Right hindlimb (tissue), 1 donor: Measurements from ENCODE around the gene CAMK2D.

Experiments used
- DNase-seq: peaks from one replicate; pipeline ENCODE4 v3.0.0-alpha.2; 2018

CAMK2D gene

DNA sequence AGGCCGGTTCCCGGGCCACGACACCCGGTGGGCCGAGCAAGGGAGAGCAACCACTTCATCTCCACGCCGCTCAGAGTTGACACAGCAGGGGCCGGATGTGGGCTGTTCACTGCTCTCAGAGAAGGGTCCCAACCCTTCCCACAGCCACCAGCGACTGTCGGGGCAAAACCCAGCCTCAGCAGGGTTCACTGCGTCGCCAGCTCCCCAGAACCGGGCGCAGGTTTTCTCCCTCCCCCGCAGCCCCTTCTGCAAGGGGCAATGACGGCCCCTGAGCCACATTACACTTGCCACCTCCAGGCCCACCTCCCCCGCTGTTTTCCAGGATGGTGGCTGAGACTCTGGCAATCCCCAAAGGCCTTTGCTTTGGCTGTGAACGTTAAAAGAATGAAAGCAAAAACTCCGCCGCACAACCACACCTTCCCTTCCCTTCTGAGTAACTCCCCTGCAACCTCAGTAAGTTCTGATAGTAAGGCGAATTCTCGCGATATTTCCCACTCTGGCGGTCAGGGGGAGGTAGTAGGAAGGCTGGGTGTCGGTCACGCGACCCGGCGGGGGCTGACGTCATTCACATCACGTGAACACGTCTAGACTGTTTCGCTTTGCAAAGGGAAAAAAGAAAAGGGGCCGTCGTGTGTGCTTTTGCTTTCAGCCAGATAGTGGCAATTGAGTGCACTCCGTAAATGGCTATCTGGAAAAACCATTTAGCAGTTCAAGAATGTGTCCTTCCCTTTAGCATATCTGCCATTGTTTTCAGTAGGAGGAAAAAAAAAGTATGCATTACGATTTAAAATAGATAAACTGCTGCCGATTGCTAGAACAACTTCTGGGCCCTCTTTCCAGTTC is 869 bp upstream of the CAMK2D start:
- peak; percentile 99 for DNase-seq

DNA sequence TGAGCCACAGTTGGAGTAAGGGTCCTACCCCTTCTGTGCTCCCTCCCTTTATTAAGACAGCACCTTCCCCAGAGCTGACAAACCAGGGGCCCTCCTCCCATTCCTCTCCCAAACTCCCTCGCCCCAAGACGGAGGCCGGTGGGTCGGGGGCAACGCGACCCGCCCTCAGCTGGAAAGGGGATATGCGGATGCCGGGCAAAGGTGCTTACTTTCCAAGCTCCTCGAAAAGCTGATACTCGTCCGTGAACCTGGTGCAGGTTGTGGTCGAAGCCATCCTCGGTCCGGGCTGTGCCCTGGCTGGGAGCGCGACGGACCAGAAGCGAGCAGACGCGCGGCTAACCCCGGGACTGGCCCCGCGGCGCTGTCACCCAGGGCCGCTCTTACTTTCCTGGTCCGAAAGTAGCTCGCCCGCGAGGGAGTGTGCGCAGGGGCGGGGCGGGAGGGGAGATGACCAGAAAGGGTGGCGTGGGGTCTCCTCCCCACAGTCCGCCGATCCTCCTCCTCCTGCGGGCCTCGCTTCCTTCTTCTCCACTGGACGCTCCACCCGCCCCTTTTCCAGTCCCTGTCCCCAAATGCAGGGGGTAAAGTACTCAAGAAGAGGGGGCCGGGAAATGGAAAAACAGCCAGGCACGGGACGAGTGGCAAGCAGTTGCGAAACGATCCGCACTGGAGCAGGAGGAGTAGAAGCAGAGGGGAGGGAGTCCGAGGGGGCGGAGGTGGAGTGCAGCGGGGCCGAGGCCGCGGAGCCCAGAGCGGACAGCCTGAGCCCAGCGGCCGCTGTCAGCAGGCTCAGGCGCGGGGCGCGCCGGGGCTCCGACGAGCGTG is 531 bp downstream of the CAMK2D start:
- peak; percentile 86 for DNase-seq

DNA sequence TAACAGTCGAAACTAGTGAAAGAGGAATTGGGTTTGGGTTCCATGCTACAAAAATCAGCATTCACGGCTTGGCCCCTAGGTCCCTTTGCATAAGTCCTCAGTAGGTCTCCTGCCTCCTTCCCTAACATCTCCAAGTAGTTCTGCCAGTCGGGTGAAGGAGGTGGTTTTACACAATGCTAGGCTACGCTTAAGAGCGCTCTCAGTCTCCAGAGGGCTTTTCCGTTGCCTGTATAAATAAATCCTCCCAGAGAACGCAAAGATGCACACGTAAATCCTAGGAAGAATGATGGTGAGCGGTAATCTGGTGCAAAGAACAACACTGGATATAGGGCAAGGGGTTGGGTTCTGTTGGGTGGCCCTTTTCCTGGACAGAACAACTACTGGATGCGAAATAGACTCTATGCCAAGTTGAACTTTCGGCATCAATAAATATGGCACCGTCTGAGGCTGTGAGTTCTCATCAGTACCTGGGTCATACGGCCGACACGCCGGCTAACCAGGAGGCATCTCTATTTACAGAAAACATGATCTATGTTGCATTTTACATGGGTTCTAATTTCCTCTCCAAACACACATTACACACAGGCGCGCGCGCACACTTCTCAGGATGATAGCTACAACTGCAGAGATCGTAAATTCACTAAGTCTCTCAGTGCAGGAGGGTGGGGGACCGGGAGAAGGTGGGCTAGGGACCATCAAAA is 1.3 kb downstream of the CAMK2D start:
- DNase-seq, result peak; percentile 59

DNA sequence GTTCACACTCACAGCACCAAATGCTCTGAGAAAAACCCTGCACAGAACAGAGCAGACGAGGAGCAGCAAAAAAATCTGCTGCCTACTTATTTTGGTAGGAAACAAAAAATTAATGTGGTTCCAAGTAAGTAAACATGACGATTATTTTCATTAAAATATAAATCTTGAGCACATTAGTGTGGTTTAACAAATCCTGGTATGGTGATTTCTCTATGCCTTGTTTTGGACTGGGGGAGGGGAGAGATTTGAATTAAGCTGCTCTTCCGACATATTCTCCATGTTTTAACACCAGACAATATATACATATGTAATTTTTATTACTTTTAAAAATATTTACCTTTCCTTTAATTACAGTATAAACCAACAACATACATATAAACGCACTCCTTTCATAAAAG is 1.8 kb downstream of the CAMK2D start:
- DNase-seq, result no peak

DNA sequence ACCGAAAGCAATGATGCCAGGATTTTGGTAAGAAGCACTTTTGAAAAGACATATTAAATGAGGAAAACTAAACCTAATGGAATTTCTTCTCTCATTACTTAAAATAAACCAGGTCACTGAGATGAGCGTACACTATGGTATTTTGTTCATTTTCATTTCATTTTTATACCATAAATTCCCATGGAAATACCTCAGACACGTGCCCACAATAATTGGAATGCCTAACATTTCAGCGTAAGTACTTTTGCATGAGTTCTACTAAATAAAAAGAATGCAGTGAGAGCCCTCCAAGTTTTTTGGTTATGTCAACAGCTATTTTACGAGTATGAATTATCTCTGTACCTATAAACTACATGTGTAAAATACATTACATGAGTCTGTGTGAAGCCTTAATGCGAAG is 3.2 kb downstream of the CAMK2D start:
- DNase-seq, result no peak

DNA sequence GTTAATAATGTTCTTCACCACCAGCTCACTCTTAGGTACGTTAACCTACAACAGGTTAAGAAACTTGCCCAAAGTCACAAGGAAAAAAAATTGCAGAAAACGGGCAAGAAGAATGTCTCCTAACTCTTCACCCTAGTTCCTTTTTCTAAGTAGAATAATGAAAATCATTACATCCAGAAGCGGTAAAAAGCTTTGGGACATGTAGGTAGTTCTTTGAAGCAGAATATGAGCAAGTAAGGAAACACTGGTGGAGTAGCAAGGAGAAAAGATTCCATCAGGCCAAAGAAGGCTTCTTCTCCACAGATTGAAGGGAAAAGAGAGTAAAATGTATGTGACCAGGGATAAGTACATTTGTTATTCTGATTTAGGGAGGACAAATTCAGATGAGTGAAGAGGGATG is 4.1 kb downstream of the CAMK2D start:
- DNase-seq, result no peak

DNA sequence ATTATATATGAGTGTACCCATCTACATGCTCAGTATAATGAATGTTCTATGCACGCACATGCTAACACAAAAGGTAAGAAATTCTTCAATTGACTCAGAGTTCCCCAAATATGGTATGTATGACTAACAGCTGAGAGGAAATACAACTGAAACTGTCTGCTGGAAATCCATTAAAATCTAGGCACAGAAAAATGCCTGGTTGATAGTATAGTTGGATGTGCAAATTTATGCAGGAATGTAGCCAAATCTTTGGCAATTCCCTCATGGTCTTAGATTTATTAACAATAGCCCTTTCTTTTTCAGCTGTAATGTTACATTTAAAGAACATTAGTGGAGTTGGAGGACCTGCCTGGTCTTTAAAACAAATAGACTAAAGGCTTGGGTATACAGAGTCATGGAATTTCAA is 5.5 kb downstream of the CAMK2D start:
- no peak for DNase-seq

DNA sequence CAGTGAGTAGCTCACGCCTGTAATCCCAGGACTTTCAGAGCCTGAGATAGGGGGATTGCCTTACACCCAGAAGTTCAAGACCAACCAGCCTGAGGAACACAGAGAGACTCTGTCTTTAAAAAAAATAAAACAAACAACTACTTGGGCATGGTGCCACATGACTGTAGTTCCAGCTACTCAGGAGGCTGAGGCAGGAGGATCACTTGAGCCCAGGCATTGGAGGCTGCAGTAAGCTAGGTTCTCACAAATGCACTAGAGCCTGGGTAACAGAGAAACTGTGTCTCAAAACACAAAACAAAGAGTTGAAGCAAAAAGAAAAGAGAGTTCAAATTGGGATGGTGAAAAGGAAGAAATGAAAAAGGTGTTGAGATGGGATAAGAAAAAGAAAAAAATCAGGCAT is 10.8 kb downstream of the CAMK2D start:
- no peak for DNase-seq

DNA sequence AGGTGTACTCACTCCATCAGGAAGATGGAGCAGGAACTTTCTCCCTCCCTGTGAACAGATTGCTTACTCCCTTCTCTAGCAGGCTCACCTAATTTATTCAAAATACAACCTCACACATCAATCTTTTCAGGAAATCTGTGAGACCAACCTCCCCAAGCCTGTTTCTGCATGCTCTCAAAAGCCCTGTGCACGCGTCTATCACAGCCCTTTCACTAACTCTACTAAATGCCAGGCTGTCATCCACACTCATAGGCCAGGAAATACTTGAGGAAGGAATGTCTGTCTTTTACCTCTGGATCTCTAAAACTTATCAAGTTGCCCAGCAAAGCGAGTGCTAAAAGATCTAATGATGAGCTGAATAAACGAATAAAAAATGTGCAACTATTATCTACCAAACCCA is 11.2 kb downstream of the CAMK2D start:
- no peak for DNase-seq

DNA sequence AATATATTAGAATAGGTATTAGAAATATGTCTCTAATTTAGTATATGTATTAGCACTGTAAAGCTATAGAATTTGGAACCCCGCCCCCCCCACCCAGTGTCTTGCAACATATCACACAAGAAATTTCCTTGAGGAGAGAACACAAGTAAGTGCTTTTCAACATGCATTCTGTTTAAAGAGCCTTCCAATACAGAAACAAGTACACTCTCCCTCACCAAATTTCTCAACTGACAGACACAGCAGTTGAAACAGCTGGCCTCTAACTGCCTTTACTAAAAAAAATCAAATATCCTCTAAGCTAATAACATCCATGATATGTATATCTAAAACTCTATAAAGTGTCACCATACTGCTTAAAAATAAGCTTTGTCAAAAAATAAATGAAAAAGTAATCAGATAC is 12.4 kb downstream of the CAMK2D start:
- no peak for DNase-seq

DNA sequence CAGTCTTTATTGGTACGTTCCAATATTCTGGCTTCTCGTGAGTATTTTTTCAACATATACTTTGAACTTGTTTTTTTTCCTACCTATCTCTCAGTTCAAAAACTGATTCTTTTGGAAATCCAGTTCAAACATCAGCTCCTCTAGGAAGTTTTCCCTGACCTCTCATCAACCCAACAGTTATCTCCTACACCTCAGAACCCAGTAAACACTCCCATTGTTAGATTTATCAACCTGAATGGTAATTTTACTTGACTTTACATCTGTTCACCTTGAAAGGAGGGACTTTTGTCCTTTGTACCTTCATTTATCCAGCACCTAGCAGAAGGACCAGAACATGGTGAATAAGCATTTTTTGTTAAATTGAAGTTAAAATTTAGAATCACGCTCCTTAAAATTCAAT is 13.6 kb downstream of the CAMK2D start:
- no peak for DNase-seq

DNA sequence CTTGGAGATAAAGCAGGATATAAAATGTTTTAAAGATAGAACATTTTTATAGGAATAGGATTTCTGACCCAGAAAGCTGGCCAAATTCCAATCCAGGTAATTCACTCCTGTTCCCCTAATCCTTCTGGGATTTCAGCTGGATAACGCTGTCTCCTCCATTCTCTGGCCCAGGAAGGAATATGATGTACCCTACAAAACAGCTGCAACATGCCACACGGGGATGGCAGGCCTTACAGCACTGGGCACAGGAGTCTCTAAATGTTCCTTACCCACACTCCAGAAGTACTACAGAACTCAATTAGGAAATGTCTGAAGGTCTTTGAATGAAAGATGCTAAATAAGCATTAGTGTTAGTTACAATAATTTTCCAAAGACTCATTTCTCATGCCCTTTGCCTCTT is 15.8 kb downstream of the CAMK2D start:
- DNase-seq, result no peak

DNA sequence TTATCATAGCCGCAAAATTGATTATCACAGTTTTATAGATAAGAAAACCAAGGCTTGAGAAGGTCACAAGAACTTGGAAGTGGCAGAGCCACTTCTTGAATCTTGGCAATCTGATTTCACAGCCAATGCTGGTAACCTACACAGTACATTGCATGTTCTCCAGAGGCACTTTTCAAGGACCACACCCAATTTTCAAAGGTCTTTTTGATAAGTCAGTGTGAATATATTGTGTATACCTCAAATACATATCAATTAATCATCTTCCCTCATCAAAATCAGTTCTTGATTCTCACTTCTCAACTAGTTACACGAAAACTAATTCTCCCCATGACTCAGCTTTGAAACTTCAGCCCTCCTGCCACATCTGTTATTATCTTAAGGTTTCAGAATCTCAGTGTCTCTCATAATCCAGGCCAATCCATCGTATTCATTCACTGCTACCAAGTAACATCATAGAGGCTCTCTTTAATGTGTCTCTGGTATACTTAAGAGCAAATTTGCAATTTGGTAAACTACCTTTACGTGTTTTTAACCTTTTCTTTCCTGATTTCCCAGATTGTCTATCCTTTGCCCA is 16.8 kb downstream of the CAMK2D start:
- no peak for DNase-seq

DNA sequence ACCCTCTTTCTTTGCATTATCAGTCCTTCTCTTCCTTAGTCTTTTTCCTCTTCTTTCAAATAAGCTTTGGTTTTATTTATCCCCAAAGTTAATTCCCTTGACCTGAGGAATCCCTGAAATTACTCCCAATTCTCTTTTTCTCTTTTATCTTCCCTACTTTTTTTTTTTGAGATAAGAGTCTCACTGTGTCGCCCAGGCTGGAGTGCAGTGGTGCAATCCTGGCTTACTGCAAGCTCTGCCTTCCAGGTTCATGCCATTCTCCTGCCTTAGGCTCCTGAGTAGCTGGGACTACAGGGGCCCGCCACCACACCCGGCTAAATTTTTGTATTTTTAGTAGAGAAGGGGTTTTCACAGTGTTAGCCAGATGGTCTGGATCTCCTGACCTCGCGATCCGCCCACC is 17.8 kb downstream of the CAMK2D start:
- DNase-seq, result no peak

DNA sequence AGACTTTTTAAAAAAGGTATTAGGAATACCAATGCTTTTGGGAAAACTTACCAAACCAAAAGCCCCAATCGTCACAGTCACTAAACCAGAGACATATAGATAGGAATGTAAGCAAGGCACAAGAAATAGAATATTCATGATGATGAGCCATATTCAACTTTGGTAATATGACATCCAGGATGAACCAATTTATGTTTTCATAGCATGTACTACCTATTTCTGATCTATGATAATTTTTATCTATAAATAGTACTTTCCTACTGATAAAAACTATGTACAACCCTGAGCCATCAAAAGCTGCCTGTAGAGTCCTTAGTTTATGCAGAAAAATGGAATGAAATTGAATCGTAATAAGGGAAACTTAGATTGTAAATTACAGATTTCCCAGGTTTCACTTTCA is 18.9 kb downstream of the CAMK2D start:
- no peak for DNase-seq

DNA sequence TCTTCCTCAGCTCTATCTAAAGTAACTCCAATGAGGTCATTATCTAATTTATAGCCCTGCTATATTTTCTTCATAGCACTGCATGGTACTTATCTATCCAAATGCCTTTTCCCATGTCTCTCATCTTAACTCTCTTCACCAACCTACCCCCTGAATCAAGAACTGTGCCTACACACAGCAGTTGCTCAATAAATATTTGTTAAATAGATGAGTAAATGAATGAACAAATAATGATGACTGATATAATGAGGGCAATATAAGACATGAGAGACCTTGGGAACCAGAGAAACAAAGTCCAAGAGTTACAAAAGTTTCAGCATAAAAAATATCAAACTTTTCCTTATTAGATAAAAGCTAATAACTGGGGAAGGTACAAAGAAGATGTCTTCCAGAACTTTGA is 19.6 kb downstream of the CAMK2D start:
- DNase-seq, result no peak

DNA sequence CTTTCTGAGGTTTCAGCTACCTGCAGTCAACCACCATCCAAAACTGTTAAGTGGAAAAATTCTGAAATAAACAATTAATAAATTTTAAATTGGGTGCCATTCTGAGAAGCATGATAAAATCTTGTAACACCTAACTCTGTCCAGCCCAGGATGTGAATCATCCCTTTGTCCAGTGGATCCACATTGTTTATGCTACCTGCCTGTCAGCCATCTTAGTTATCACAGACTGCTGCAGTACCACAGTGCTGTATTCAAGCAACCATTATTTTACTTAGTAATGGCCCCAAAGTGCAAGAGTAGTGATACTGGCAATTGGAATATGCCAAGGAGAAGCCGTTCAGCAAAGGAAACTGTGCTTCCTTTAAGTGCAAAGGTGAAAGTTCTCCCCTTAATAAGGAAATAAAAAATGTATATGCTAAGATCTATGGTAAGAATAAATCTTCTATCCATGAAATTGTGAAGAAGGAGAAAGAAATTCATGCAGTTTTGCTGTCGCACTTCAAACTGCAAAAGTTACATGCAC is 20.6 kb downstream of the CAMK2D start:
- no peak for DNase-seq

DNA sequence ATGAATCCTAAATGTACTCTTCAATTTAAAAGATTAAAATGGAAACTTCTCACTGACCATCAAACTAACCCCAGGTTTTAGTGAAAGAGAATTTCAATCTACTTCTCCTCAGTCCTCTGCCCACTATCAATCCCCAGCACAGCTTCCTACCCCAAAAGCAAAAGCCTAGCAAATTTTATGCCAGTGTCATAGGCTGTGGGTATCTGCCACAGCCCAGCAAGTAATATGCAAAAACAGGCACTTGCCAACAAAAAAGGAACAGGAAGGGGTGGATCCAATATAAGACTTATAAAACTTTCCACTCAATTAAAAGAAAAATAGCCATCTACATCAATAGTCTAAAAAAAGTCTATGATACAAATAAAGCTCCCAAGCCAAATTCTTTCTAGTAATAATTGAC is 22.3 kb downstream of the CAMK2D start:
- DNase-seq, result no peak

DNA sequence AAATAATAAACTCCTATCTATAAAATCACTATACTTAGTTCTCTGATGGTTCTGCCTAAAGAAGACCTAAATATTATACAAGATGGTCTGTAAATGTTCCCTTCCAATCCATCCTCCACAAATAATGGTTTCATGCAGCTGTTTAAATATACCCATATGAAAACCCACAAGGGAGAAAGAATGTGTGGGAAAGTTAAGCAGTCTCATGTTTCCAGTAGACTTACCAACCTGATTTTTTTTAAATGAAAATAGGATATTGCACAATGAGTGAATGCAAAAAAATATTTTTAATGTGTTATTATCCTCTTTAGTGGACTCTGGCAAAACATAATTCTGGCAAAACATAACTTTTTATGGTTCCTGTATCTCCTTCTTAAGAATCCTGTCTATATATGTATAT is 23.3 kb downstream of the CAMK2D start:
- DNase-seq, result no peak

DNA sequence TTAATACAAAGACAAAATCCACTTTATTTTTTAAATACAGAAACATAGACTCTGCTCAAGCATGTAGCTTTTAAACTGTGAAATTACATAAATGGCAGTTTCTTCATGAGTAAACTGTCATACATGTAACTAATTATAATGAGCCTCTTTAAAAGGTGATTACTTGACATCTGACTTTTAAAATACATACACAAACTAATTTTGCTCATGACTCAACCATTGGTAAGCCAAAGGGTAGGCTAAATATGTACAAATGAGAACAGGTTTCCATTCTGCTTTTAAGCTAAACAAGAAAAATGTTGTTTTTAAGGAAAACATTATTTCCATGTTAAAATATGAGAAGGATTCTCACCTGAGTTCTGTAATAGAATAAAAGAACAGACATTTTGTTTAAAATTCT is 27.9 kb downstream of the CAMK2D start:
- DNase-seq, result no peak

DNA sequence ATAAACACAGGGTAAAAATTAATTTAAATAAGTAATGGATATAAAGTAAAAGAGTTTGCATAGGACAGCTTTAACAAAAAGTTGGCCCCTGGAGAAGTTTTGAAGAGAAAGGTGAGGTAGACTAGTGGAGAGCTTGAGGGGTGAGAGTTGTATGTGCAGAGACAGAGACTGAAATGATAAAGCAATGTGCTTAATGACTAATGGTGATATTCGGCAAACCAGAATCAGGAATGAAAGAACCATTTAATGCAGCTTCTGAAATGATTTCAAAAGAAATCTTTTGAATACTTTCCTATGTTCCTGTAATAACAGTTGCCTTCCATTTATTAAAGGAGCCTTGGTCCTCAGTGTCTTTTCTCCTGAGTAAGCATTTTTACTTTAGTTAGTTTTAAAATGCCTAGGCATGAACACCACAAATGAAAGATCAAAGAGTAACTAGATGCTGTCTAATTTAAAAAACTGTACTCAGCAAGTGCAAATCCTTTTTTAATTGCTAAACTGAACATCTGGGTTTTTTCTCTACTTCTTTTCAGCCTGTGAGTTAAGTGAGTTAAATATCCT is 28.5 kb downstream of the CAMK2D start:
- DNase-seq, result no peak

DNA sequence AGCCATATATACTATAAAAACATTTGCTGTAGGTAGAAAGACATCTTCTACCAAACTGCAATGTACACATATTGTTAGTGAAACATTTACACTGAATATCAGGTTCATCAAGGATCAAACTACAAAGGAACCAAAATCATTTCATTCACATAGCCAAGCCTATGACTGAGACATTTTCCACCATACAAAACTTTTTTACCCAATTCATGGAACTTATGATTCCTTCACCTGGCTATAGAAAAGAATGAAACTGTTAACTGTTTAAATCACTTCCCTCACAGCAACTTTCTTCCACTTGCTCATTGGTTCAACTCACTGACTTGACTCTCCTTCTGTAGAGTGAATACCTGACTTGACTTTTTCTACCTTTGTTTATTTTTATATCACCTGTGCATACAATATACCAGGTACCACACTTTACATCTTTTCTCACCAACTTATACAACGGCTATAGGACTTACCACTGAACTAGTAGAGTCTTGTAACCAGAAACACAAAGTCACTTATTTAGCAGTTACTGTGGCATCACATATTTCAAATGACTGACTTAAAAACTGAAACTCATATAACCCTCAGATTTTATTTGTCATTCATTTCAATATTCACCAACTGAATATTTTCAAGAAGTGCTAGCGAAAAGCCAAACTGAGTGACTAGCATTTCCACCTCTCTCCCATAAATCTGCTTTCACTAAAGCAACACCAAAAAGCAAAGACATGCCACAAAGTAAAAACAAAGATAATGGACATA is 30.9 kb downstream of the CAMK2D start:
- no peak for DNase-seq
